ENCODE results near the gene ANKRD66. TPM values are rescaled to one million over a fixed set of nuclear protein-coding genes. Genes with fewer than 3 reads are reported as not detected.

Gene ANKRD66
- total RNA-seq, 6 experiments from 2014 or later = not detected

DNA sequence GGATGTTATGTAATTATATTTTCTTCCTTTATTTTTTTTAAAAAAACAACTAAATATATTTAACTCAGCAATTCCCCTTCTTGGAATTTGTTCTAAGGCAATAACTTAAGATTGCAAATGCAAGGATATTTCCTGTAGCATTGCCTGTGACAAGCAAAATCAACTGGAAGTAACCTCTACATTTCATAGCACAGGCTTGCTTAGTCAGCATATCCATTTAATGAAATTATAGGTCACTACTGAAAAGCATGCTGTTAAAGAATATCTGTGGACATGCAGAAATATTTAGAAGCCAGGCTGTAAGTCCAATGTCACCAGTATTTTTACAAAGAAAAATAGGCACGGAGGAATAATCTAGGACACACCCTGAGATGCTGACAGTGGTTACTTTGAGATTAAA is 37.8 kb downstream of the ANKRD66 start:
- TF ChIP-seq, protein P1, sequence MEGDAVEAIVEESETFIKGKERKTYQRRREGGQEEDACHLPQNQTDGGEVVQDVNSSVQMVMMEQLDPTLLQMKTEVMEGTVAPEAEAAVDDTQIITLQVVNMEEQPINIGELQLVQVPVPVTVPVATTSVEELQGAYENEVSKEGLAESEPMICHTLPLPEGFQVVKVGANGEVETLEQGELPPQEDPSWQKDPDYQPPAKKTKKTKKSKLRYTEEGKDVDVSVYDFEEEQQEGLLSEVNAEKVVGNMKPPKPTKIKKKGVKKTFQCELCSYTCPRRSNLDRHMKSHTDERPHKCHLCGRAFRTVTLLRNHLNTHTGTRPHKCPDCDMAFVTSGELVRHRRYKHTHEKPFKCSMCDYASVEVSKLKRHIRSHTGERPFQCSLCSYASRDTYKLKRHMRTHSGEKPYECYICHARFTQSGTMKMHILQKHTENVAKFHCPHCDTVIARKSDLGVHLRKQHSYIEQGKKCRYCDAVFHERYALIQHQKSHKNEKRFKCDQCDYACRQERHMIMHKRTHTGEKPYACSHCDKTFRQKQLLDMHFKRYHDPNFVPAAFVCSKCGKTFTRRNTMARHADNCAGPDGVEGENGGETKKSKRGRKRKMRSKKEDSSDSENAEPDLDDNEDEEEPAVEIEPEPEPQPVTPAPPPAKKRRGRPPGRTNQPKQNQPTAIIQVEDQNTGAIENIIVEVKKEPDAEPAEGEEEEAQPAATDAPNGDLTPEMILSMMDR (IDR thresholded peaks at IDR 0.05) = no peak
- no peaks in the 10 kb centered on the region for H3K9me3 Mint-ChIP-seq
- H3K4me1 Mint-ChIP-seq (ENCODE audit: low read depth) = no peaks in the 10 kb centered on the region
- H3K4me3 Mint-ChIP-seq = no peak overlapping the region
- no peaks in the 10 kb centered on the region for H3K27me3 Mint-ChIP-seq (ENCODE audit: insufficient read depth)
- H3K36me3 Mint-ChIP-seq (ENCODE audit: low read depth) = no peaks in the 10 kb centered on the region
- H3K27ac Mint-ChIP-seq = no peak overlapping the region
- no peak for DNase-seq

GRCh38 chr6:46787871-46788540 is 41.3 kb downstream of the ANKRD66 start:
- no peak for DNase-seq
- Mint-ChIP-seq H3K4me3 (no peak overlapping the region), H3K4me1 (ENCODE audit: low read depth) (no peaks in the 10 kb centered on the region), H3K9me3 (no peaks in the 10 kb centered on the region), H3K27me3 (ENCODE audit: insufficient read depth) (no peaks in the 10 kb centered on the region), H3K36me3 (ENCODE audit: low read depth) (no peaks in the 10 kb centered on the region), H3K27ac (no peak overlapping the region)
- TF ChIP-seq, protein P1 (IDR thresholded peaks at IDR 0.05) = no peak

GRCh38 chr6:46788791-46789190 is 42.1 kb downstream of the ANKRD66 start:
- Mint-ChIP-seq H3K27me3 (ENCODE audit: insufficient read depth) (no peaks in the 10 kb centered on the region), H3K27ac (no peak overlapping the region), H3K36me3 (ENCODE audit: low read depth) (no peaks in the 10 kb centered on the region), H3K4me1 (ENCODE audit: low read depth) (no peaks in the 10 kb centered on the region), H3K4me3 (no peak overlapping the region), H3K9me3 (no peaks in the 10 kb centered on the region; the same call in 1 of the 2 replicates)
- TF ChIP-seq, protein P1 (IDR thresholded peaks at IDR 0.05) = no peak
- no peak for DNase-seq

- no peaks in the 10 kb centered on the region for H3K36me3 Mint-ChIP-seq (ENCODE audit: low read depth)
- no peak for DNase-seq
- H3K4me3 Mint-ChIP-seq = no peak overlapping the region
- no peaks in the 10 kb centered on the region; the same call in 1 of the 2 replicates for H3K9me3 Mint-ChIP-seq
- no peaks in the 10 kb centered on the region for H3K27me3 Mint-ChIP-seq (ENCODE audit: insufficient read depth)
- TF ChIP-seq, protein P1 (IDR thresholded peaks at IDR 0.05) = no peak
- no peak overlapping the region for H3K27ac Mint-ChIP-seq
- no peaks in the 10 kb centered on the region for H3K4me1 Mint-ChIP-seq (ENCODE audit: low read depth)
Observed at GRCh38 chr6:46789434-46790354, 43.0 kb downstream of the ANKRD66 start.

GRCh38 chr6:46790355-46790874 is 43.7 kb downstream of the ANKRD66 start:
- Mint-ChIP-seq H3K27me3 (ENCODE audit: insufficient read depth) (no peaks in the 10 kb centered on the region), H3K9me3 (peaks cover under 1% of the 10 kb centered on the region; the same call in 1 of the 2 replicates), H3K27ac (no peak overlapping the region), H3K4me1 (ENCODE audit: low read depth) (no peaks in the 10 kb centered on the region), H3K36me3 (ENCODE audit: low read depth) (no peaks in the 10 kb centered on the region), H3K4me3 (no peak overlapping the region)
- DNase-seq = no peak
- TF ChIP-seq, protein P1 (IDR thresholded peaks at IDR 0.05) = no peak
